Uterus (tissue), 4 donors: ENCODE results near the gene GRSF1. TPM values are rescaled to one million over a fixed set of nuclear protein-coding genes. Genes with fewer than 3 reads are reported as not detected.
A peak's percentile ranks its signal among the peaks of the same experiment; 100 is the strongest.
"Not testable (repeated sequence)": the region's sequence is repeated elsewhere in the genome, so short reads cannot be mapped to it uniquely, and the experiment has no call there.

Experiments used
- DNase-seq, 2 donors: peaks; one replicate each; pipeline ENCODE4 v3.0.0-alpha.2; 2019 to 2020
- H3K27ac ChIP-seq, 2 donors: fragments of 200-600 bp; sonication (generic); 1 replicate in 1 of 2; 2 replicates in 1 of 2; pipeline ENCODE4 v1.5.1; 2016 to 2018
- H3K27me3 ChIP-seq, 2 donors: fragments of 200-600 bp; sonication (generic); one replicate each; pipeline ENCODE4 v1.5.1; 2018 to 2019; ENCODE audit warnings: control low read depth in 1 of 2
- H3K36me3 ChIP-seq, 2 donors: fragments of 200-600 bp; sonication (generic); one replicate each; pipeline ENCODE4 v1.5.1; 2019; ENCODE audit warnings: control low read depth in 1 of 2
- H3K4me1 ChIP-seq, 2 donors: fragments of 200-600 bp; sonication (generic); one replicate each; pipeline ENCODE4 v1.5.1; 2018 to 2019; ENCODE audit warnings: control low read depth in 1 of 2
- H3K4me3 ChIP-seq, 2 donors: fragments of 200-600 bp; sonication (generic); 1 replicate in 1 of 2; 2 replicates in 1 of 2; pipeline ENCODE4 v1.5.1; 2018 to 2019; ENCODE audit warnings: mild to moderate bottlenecking in 1 of 2
- H3K9me3 ChIP-seq, 2 donors: fragments of 200-600 bp; sonication (generic); one replicate each; pipeline ENCODE4 v1.5.1; 2019; ENCODE audit warnings: control low read depth in 1 of 2
- POLR2A ChIP-seq, 2 donors: fragments of 450-650 bp; IDR thresholded peaks; one replicate each; pipeline ENCODE4 v1.6.1; 2016; ENCODE audit warnings: antibody characterized with exemption in 2 of 2, mild to moderate bottlenecking in 1 of 2, moderate library complexity in 1 of 2
- intact Hi-C: fragments of 100-400 bp; cut with DNase I; formaldehyde crosslinking; loops from one replicate; pipeline ENCODE4 v1.15.1; 2023; ENCODE audit warnings: low total_unique reads
- total RNA-seq, 4 donors: library from RNA; depleted of rRNA in 3 of 4; stranded (reverse); fragments of >200 nt in 3 of 4; gene quantifications; one replicate each; pipeline versions ENCODE4 v1.1.0 to v1.2.4, GENCODE V29; 2014 to 2023
- TF ChIP-seq, protein P1 (sequence below), 4 experiments: fragments of 200-600 bp in 2 of 4; fragments of 450-650 bp in 2 of 4; sonication (generic) in 2 of 4; IDR thresholded peaks; one replicate each; pipeline ENCODE4 v1.5.1; 2016 to 2019; ENCODE audit warnings: antibody characterized with exemption in 4 of 4, mild to moderate bottlenecking in 2 of 4, moderate library complexity in 1 of 4
- donor health status: DM: yes; HTN: yes; CAD: no.

Gene GRSF1
- total RNA-seq, 4 donors from 2014 or later = 25.4 to 82.0 (median 37.1) TPM

DNA sequence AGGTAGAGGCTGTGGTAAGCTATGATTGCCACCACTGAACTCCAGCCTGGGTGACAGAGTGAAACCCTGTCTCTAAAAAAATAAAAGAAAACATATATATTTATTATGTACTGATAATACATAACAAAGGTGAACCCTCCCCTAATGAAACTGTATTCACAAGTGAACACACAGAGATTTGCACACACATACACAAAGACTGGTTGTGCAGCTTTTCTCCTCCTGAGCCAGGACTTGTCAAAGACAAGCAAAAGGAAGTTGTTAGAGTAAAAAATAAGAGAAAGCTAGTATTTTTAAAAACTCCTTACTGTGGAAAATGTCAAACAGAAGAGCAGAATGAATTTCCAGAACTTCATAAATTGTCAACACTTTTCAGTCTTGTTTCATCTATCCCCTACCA, 1.5 kb upstream of the GRSF1 start:
- Histone ChIP-seq H3K27me3 (no peaks in the 10 kb centered on the region), H3K4me3 (no peak overlapping the region), H3K9me3 (no peaks in the 10 kb centered on the region), H3K27ac (peak overlapping the region in 1 of 2 donors; percentile 95), H3K36me3 (no peaks in the 10 kb centered on the region), H3K4me1 (no peaks in the 10 kb centered on the region)
- intact Hi-C loops = no loop called here
- DNase-seq = no peak
- TF ChIP-seq, protein P1, sequence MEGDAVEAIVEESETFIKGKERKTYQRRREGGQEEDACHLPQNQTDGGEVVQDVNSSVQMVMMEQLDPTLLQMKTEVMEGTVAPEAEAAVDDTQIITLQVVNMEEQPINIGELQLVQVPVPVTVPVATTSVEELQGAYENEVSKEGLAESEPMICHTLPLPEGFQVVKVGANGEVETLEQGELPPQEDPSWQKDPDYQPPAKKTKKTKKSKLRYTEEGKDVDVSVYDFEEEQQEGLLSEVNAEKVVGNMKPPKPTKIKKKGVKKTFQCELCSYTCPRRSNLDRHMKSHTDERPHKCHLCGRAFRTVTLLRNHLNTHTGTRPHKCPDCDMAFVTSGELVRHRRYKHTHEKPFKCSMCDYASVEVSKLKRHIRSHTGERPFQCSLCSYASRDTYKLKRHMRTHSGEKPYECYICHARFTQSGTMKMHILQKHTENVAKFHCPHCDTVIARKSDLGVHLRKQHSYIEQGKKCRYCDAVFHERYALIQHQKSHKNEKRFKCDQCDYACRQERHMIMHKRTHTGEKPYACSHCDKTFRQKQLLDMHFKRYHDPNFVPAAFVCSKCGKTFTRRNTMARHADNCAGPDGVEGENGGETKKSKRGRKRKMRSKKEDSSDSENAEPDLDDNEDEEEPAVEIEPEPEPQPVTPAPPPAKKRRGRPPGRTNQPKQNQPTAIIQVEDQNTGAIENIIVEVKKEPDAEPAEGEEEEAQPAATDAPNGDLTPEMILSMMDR (IDR thresholded peaks at IDR 0.05) = no peak
- TF ChIP-seq POLR2A (IDR thresholded peaks at IDR 0.05) = no peak

DNA sequence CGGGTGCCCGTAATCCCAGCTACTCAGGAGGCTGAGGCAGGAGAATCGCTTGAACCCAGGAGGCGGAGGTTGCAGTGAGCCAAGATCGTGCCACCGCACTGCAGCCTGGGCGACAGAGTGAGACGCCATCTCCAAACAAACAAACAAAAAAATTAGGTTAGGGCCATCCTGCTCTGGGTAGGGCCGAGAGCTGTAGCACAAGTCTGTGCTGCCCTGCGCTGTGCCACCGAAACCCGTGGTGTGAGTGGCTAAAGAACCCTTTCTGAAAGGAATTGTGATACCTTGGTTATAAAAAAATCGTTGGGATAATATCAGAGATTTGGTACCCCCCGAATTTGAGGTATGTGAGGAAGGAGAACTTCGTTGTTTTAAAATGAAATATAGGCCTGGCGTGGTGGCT, 941 bp upstream of the GRSF1 start:
- peak overlapping the region; percentile 48 to 95 for H3K27ac ChIP-seq
- H3K4me1 ChIP-seq, H3K9me3 ChIP-seq, intact Hi-C loops, H3K4me3 ChIP-seq, H3K36me3 ChIP-seq, H3K27me3 ChIP-seq: not testable (repeated sequence)
- DNase-seq = peak in 1 of 2 donors; percentile 20

DNA sequence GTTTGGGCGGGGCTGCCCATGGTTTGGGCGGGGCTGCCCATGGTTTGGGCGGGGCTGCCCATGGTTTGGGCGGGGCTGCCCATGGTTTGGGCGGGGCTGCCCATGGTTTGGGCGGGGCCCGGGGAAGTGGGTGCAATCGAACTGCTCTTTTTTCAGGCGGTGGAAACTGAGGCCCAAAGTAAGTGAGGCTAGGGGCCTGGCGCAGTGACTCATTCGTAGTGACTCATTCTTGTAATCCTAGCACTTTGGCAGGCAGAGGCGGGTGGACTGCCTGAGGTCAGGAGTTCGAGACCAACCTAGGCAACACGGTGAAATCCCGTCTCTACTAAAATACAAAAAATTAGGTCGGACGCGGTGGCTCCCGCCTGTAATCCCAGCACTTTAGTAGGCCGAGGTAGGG, 447 bp upstream of the GRSF1 start:
- H3K27me3 ChIP-seq, H3K36me3 ChIP-seq, H3K4me1 ChIP-seq, intact Hi-C loops, H3K4me3 ChIP-seq, H3K9me3 ChIP-seq: not testable (repeated sequence)
- peak; percentile 53 to 60 for DNase-seq
- peak overlapping the region; percentile 48 to 95 for H3K27ac ChIP-seq

DNA sequence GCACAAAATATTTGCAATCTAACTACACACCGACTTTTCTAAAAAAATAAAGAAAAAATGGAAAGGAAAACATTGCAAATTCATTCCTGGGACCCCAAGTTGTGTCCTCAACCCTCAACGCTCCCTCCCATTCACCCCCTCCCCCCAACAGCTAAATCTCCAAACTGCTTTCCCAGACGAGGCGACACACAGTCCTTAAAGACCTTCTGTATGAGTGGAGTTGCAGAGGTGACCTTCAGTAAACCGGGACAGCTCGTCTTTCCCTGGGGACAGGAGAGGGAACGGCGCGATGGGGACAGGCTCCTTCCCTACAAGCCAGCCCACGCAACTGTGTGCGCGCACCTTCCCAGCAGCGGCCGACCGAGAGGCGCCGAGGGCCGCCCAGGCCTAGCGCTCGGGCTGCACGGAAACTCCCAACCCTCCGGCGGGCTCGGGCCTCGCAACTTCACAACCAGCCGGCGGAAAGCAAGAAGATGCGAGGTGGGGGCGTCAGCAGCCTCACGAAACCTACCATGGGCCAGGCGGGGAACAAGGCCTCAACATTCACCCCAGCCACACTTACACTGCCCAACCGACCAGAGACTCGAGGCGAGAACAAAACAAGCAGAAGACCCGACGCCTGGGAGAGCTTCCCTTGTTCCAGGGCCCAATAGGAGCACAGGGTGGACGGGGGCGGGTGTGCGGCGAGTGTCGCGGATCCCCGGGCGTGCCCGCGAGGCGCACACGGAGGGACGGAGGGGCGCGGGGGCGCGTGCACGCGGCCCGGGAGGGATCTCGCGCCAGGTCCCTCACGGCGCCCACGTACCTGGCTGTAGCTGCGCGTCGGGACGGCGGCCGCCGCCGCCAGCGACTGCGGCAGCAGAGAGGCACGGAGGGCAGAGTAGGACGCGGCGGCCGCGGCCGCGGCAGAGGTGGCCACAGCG, 763 bp downstream of the GRSF1 start:
- H3K4me3 ChIP-seq = peak overlapping the region; percentile 60 to 98
- no peaks in the 10 kb centered on the region for H3K27me3 ChIP-seq
- intact Hi-C loops = no loop called here
- H3K9me3 ChIP-seq = no peaks in the 10 kb centered on the region
- H3K36me3 ChIP-seq = no peaks in the 10 kb centered on the region
- H3K27ac ChIP-seq = peak overlapping the region; percentile 76 to 95
- H3K4me1 ChIP-seq = no peaks in the 10 kb centered on the region
- peak; percentile 48 to 53 for DNase-seq
- TF ChIP-seq, protein P1 (IDR thresholded peaks at IDR 0.05) = no peak
- no peak for TF ChIP-seq POLR2A (IDR thresholded peaks at IDR 0.05)

DNA sequence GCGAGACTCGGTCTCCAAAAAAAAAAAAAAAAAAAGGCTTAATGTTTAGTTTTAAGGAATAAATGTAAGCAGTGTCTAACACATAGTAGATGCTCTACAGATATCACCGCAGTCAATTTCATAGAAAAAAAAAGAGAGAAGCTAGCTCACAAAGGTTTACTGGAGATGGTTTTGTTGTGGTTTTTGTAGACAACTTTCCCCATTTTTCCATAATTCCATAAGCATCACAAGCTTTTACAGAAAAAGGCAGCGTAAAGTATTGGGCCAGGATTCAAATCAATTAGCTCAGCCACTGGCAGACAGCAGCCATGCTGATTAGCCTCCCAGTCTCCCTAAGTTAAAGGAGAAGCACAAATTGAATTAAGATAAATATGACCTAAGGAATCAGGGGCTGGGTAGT, 1.5 kb downstream of the GRSF1 start:
- TF ChIP-seq, protein P1 (IDR thresholded peaks at IDR 0.05) = no peak
- no peak for TF ChIP-seq POLR2A (IDR thresholded peaks at IDR 0.05)
- intact Hi-C loops = no loop called here

DNA sequence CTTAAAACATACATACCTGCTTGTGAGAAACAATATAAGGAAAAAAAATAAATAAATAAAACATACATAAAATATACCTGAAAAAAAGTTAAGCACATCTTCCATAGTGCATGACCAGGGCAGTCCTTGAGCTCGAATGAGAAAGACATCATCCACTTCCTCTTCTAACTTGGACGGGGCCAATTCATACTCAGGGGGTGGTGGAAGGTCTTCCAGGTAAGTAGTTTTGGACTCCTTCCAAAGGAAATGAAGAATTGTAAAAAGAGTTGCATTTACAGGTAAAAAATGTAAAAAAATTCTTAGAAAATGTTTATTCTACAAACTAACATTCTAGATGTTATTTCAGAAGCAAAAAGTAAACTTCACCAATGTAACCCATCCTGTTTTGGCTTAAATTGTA, 3.6 kb downstream of the GRSF1 start:
- no peak overlapping the region for H3K27ac ChIP-seq
- no peak overlapping the region for H3K4me3 ChIP-seq
- no peaks in the 10 kb centered on the region for H3K4me1 ChIP-seq
- no peak for TF ChIP-seq POLR2A (IDR thresholded peaks at IDR 0.05)
- TF ChIP-seq, protein P1 (IDR thresholded peaks at IDR 0.05) = no peak
- intact Hi-C loops = no loop called here
- no peaks in the 10 kb centered on the region for H3K36me3 ChIP-seq
- no peaks in the 10 kb centered on the region for H3K27me3 ChIP-seq
- no peaks in the 10 kb centered on the region for H3K9me3 ChIP-seq
- no peak for DNase-seq

More for the DNA sequence above, 1.5 kb downstream of the GRSF1 start:
- no peaks in the 10 kb centered on the region for H3K27me3 ChIP-seq
- no peaks in the 10 kb centered on the region for H3K36me3 ChIP-seq
- H3K4me3 ChIP-seq = peak overlapping the region; percentile 60 to 98
- no peaks in the 10 kb centered on the region for H3K4me1 ChIP-seq
- DNase-seq = no peak
- H3K9me3 ChIP-seq = no peaks in the 10 kb centered on the region
- peak overlapping the region; percentile 76 to 95 for H3K27ac ChIP-seq
